Trophoblast cell (in vitro differentiated cells and primary cell): Measurements from ENCODE around the gene APBA1.

Experiments used
- DNase-seq, 2 donors: peaks; one replicate each; pipeline ENCODE4 v3.0.0-alpha.2; 2016
- H2AFZ ChIP-seq: 2 replicates; pipeline ENCODE4 v1.6.1; 2013; ENCODE audit warnings: low read length, moderate library complexity, mild to moderate bottlenecking; ENCODE audit not compliant: insufficient read depth, poor library complexity
- H2AK5ac ChIP-seq: 2 replicates; pipeline ENCODE4 v1.6.1; 2013; ENCODE audit warnings: mild to moderate bottlenecking, low read length
- H2BK120ac ChIP-seq: 2 replicates; pipeline ENCODE4 v1.6.1; 2013; ENCODE audit warnings: low read length, mild to moderate bottlenecking, moderate library complexity; ENCODE audit not compliant: insufficient read depth, poor library complexity
- H2BK12ac ChIP-seq: 2 replicates; pipeline ENCODE4 v1.6.1; 2013; ENCODE audit warnings: mild to moderate bottlenecking, low read length, moderate library complexity
- H2BK5ac ChIP-seq: 2 replicates; pipeline ENCODE4 v1.6.1; 2013; ENCODE audit warnings: low read length, low read depth, moderate library complexity, mild to moderate bottlenecking; ENCODE audit not compliant: poor library complexity
- H3K14ac ChIP-seq: 2 replicates; pipeline ENCODE4 v1.6.1; 2013; ENCODE audit warnings: mild to moderate bottlenecking, low read length
- H3K18ac ChIP-seq: 2 replicates; pipeline ENCODE4 v1.6.1; 2013; ENCODE audit warnings: mild to moderate bottlenecking, low read length
- H3K23ac ChIP-seq: 2 replicates; pipeline ENCODE4 v1.6.1; 2013; ENCODE audit warnings: low read length
- H3K27ac ChIP-seq: 2 replicates; pipeline ENCODE4 v1.5.1; 2013; ENCODE audit warnings: low read depth, mild to moderate bottlenecking, inconsistent platforms, low read length, moderate library complexity
- H3K27me3 ChIP-seq: 2 replicates; pipeline ENCODE4 v1.6.1; 2013; ENCODE audit warnings: inconsistent platforms, mild to moderate bottlenecking, low read length, moderate library complexity; ENCODE audit not compliant: insufficient read depth
- H3K36me3 ChIP-seq, 2 experiments: 1 replicate in 1 of 2; 2 replicates in 1 of 2; pipeline ENCODE4 v1.6.1; 2013; ENCODE audit warnings: low read length in 2 of 2, mild to moderate bottlenecking in 2 of 2, moderate library complexity in 1 of 2; ENCODE audit not compliant: insufficient read depth in 2 of 2, control insufficient read depth in 1 of 2
- H3K4ac ChIP-seq: 2 replicates; pipeline ENCODE4 v1.6.1; 2013; ENCODE audit warnings: low read depth, mild to moderate bottlenecking, low read length, moderate library complexity
- H3K4me1 ChIP-seq, 2 experiments: 1 replicate in 1 of 2; 2 replicates in 1 of 2; pipeline ENCODE4 v1.6.1; 2013; ENCODE audit warnings: low read length in 2 of 2, mild to moderate bottlenecking in 2 of 2, moderate library complexity in 1 of 2; ENCODE audit not compliant: insufficient read depth in 2 of 2, control insufficient read depth in 1 of 2
- H3K4me2 ChIP-seq: 2 replicates; pipeline ENCODE4 v1.6.1; 2013; ENCODE audit warnings: inconsistent platforms, mild to moderate bottlenecking, low read length, moderate library complexity
- H3K4me3 ChIP-seq: 2 replicates; pipeline ENCODE4 v1.5.1; 2013; ENCODE audit warnings: mild to moderate bottlenecking, low read depth, low read length, inconsistent platforms
- H3K79me1 ChIP-seq: one replicate; pipeline ENCODE4 v1.6.1; 2013; ENCODE audit warnings: low read length
- H3K79me2 ChIP-seq: 2 replicates; pipeline ENCODE4 v1.6.1; 2013; ENCODE audit warnings: low read length, mild to moderate bottlenecking; ENCODE audit not compliant: control insufficient read depth, insufficient read depth, poor library complexity
- H3K9ac ChIP-seq: 2 replicates; pipeline ENCODE4 v1.6.1; 2013; ENCODE audit warnings: mild to moderate bottlenecking, low read length
- H3K9me3 ChIP-seq: 2 replicates; pipeline ENCODE4 v1.6.1; 2013; ENCODE audit warnings: low read depth, mild to moderate bottlenecking, control low read depth, inconsistent platforms, low read length; ENCODE audit not compliant: insufficient read depth
- H4K12ac ChIP-seq: 2 replicates; pipeline ENCODE4 v1.6.1; 2013; ENCODE audit warnings: low read depth, mild to moderate bottlenecking, low read length, moderate library complexity
- H4K8ac ChIP-seq: 2 replicates; pipeline ENCODE4 v1.6.1; 2013; ENCODE audit warnings: low read depth, mild to moderate bottlenecking, low read length, moderate library complexity
- H4K91ac ChIP-seq: one replicate; pipeline ENCODE4 v1.6.1; 2013; ENCODE audit warnings: low read depth, mild to moderate bottlenecking, low read length, moderate library complexity
- WGBS: extraction: QIAGEN DNeasy Blood & Tissue Kit; methylation state at CpG from one replicate; pipeline ENCODE4 v1.1.7; 2013; ENCODE audit warnings: missing lambda C conversion rate; ENCODE audit not compliant: insufficient read length, insufficient coverage; ENCODE audit errors: extremely low coverage; 5-methylcytosine and 5-hydroxymethylcytosine counted together

APBA1 gene

DNA sequence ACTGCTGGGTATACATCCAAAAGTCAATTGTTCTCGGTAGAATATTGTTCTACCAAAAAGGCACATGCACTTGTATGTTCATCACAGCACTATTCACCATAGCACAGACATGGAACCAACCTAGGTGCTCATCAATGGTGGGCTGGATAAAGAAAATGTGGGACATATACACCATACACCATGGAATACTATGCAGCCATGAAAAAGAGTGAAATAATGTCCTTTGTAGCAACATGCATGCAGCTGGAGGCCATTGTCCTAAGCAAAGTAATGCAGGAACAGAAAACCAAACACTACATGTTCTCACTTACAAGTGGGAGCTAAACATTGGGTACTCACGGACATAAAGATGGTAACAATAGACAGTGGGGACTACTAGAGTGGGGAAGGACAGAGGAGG is 145.5 kb downstream of the APBA1 start:
- H3K9me3 ChIP-seq, result peaks cover 2% of the 10 kb centered on the region
- no peak overlapping the region for H4K12ac ChIP-seq
- H3K79me1 ChIP-seq, result no peaks in the 10 kb centered on the region
- no peak overlapping the region for H3K4me2 ChIP-seq
- H2AFZ ChIP-seq, result no peak overlapping the region
- no peaks in the 10 kb centered on the region for H3K36me3 ChIP-seq
- DNase-seq, result no peak
- no CpG with 5 or more reads among the region's 2 CpGs for WGBS
- no peak overlapping the region for H4K91ac ChIP-seq
- H3K4me3 ChIP-seq, result no peak overlapping the region
- no peaks in the 10 kb centered on the region for H3K79me2 ChIP-seq
- H2BK120ac ChIP-seq, result no peak overlapping the region
- H3K27me3 ChIP-seq, result no peaks in the 10 kb centered on the region
- H3K18ac ChIP-seq, result no peak overlapping the region
- H2AK5ac ChIP-seq, result no peak overlapping the region
- H3K27ac ChIP-seq, result no peak overlapping the region
- no peak overlapping the region for H3K9ac ChIP-seq
- H3K4ac ChIP-seq, result no peak overlapping the region
- no peak overlapping the region for H2BK5ac ChIP-seq
- no peak overlapping the region for H3K23ac ChIP-seq
- no peak overlapping the region for H2BK12ac ChIP-seq
- no peaks in the 10 kb centered on the region for H3K4me1 ChIP-seq
- H4K8ac ChIP-seq, result no peak overlapping the region
- H3K14ac ChIP-seq, result no peak overlapping the region

DNA sequence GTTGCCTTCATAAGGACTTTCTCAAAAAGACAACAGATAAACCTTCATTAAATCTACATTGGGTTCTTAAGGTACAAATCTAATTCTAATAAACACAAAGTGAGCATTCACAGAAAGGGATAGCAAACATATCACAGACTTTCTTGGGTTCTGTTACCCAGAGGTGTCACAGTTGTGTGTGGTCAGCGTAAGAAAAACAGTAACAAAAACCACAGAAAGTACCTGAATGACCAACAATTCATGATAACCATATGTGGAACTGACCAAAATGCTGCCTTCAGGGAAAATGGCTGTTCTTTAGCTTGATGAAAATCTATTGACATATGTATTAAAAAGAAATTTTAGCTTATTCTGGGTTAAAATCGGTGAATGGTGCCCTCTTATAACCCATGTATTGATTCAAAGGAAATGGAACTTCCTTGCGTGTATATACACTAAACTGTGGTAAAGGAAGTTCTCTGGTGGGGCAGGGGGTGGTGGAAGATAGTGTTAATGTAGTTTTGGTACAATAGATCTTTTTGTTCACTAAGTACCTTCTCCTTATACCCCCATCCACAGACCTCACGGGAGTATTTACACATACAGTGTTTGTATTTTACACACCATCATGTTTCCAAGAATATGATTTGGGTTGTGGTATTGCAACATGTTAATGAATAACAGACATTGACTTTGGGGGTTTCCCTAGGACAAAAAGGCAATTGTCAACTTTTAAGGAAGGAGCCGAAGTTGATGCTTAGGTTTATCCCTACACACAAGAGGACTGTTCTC is 152.5 kb downstream of the APBA1 start:
- H3K36me3 ChIP-seq, result no peaks in the 10 kb centered on the region
- no peak overlapping the region for H3K4me3 ChIP-seq
- no peak overlapping the region for H3K4ac ChIP-seq
- no peak overlapping the region for H3K18ac ChIP-seq
- DNase-seq, result no peak
- H4K91ac ChIP-seq, result no peak overlapping the region
- H3K9me3 ChIP-seq, result peaks cover 2% of the 10 kb centered on the region
- no peaks in the 10 kb centered on the region for H3K79me1 ChIP-seq
- H3K4me2 ChIP-seq, result no peak overlapping the region
- no peak overlapping the region for H2AK5ac ChIP-seq
- no peak overlapping the region for H2BK120ac ChIP-seq
- H2AFZ ChIP-seq, result no peak overlapping the region
- H3K14ac ChIP-seq, result no peak overlapping the region
- no peak overlapping the region for H3K9ac ChIP-seq
- WGBS, result no CpG with 5 or more reads among the region's 5 CpGs
- no peak overlapping the region for H2BK5ac ChIP-seq
- no peak overlapping the region for H4K8ac ChIP-seq
- no peaks in the 10 kb centered on the region for H3K4me1 ChIP-seq
- no peak overlapping the region for H4K12ac ChIP-seq
- H3K79me2 ChIP-seq, result no peaks in the 10 kb centered on the region
- no peak overlapping the region for H3K23ac ChIP-seq
- H2BK12ac ChIP-seq, result no peak overlapping the region
- H3K27ac ChIP-seq, result no peak overlapping the region
- H3K27me3 ChIP-seq, result no peaks in the 10 kb centered on the region

DNA sequence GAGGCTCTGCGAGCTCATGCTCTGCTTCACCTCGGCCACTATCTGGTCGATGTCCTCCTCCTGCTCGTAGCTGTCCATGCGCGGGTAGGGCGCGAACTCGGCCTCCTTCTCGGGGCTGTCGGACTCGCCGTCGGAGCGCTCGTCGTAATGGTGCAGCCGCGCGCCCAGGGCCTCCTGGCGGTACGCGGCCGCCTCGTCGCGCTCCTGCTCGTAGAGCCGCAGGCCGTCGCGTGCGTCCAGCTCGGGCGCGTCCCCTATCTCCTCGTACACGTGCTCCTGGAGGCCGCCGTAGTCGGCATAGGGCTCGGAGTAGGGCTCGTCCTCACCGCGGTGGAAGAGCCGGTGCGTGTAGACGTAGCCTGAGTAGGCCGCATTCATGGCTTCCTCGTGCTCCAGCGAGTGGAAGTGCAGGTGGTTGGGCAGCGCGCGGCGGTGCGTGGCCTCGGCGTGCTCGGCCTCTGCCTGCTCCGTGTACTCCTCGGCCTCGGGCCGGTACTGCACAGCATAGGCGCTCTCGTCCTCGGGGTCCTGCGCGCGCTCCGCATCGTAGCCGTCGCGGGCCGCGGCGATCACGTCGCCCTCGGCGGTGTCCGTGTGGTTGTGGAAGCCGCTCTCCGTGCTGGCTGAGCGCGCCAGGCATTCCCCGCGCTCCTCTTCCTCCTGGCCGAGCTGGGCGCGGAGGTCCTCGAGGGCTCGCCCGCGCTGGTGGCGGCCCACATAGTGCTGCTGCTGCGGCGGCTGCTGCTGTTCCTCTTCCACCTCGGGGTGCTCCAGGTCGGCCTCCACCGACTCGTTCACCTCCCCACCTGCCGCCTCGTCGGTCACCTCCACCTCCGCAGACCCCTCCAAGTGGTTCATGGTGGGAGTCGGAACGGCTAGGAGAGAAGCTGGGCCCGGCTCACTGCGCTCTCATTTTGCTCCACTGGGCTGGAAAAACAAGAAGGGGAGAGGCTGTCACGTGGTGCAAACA is 155.5 kb downstream of the APBA1 start:
- Histone ChIP-seq H3K4me2 (no peak overlapping the region), H3K23ac (no peak overlapping the region), H3K79me1 (no peaks in the 10 kb centered on the region), H3K18ac (no peak overlapping the region), H3K9me3 (peaks cover 2% of the 10 kb centered on the region), H2AFZ (no peak overlapping the region), H3K4me3 (no peak overlapping the region), H3K36me3 (no peaks in the 10 kb centered on the region), H4K8ac (no peak overlapping the region), H3K27me3 (no peaks in the 10 kb centered on the region), H3K9ac (no peak overlapping the region), H3K14ac (no peak overlapping the region), H4K91ac (no peak overlapping the region), H3K79me2 (no peaks in the 10 kb centered on the region), H2BK120ac (no peak overlapping the region), H2AK5ac (no peak overlapping the region), H4K12ac (no peak overlapping the region), H3K4me1 (no peaks in the 10 kb centered on the region), H3K27ac (no peak overlapping the region), H3K4ac (no peak overlapping the region), H2BK5ac (no peak overlapping the region), H2BK12ac (no peak overlapping the region)
- DNase-seq, result no peak
- no CpG with 5 or more reads among the region's 111 CpGs for WGBS

DNA sequence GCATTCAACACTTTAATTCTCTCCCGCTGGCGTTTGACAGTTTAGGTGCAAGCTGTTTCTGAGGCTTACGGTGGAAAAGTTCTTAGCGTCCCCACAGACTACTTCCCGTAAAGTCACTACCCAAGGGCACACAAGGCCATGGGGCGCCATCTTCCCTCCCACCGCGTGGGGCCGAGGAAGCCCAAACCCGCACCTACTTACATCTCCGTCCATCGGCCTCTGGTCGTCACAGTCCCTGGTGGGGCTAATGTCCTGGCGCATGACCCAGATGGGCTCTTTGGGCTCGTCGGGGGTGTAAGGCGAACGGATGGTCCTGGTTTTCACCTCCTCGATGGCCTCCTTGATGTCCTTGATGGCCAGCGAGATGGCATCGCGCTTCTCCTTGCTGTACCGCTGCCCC is 156.4 kb downstream of the APBA1 start:
- no peak overlapping the region for H3K18ac ChIP-seq
- H2BK12ac ChIP-seq, result no peak overlapping the region
- H2AK5ac ChIP-seq, result no peak overlapping the region
- no peak overlapping the region for H3K27ac ChIP-seq
- no CpG with 5 or more reads among the region's 23 CpGs for WGBS
- H3K79me2 ChIP-seq, result no peaks in the 10 kb centered on the region
- H4K8ac ChIP-seq, result no peak overlapping the region
- H3K4me1 ChIP-seq, result no peaks in the 10 kb centered on the region
- H2AFZ ChIP-seq, result no peak overlapping the region
- no peak overlapping the region for H3K4ac ChIP-seq
- no peak overlapping the region for H3K9ac ChIP-seq
- no peak overlapping the region for H3K23ac ChIP-seq
- no peak overlapping the region for H3K14ac ChIP-seq
- no peak overlapping the region for H4K91ac ChIP-seq
- no peaks in the 10 kb centered on the region for H3K36me3 ChIP-seq
- H4K12ac ChIP-seq, result no peak overlapping the region
- H3K4me3 ChIP-seq, result no peak overlapping the region
- H2BK5ac ChIP-seq, result no peak overlapping the region
- H3K27me3 ChIP-seq, result no peaks in the 10 kb centered on the region
- H3K4me2 ChIP-seq, result no peak overlapping the region
- DNase-seq, result no peak
- H2BK120ac ChIP-seq, result no peak overlapping the region
- peaks cover 2% of the 10 kb centered on the region for H3K9me3 ChIP-seq
- no peaks in the 10 kb centered on the region for H3K79me1 ChIP-seq
